GM23338 (cell line): ENCODE measurements around the gene DUSP1. TPM values are rescaled to one million over a fixed set of nuclear protein-coding genes. Genes with fewer than 3 reads are reported as not detected.

Source experiments
- ATAC-seq: fragments of 200-7000 bp; cut with Tn5 transposase; 3 replicates; pipeline ENCODE4 v1.9.1; 2020
- DNase-seq: peaks from one replicate; pipeline ENCODE4 v3.0.0-alpha.2; 2015; ENCODE audit warnings: low spot score
- H2AFZ ChIP-seq: fragments of 200-600 bp; sonication (generic); 2 replicates; pipeline ENCODE4 v1.8.0; 2016; ENCODE audit warnings: antibody characterized with exemption, mild to moderate bottlenecking, moderate library complexity
- H3F3A ChIP-seq: fragments of 200-600 bp; sonication (generic); replicated peaks from 2 replicates; pipeline ENCODE4 v1.8.0; 2017; ENCODE audit warnings: antibody characterized with exemption, mixed run types, low read depth
- H3K27ac ChIP-seq: fragments of 200-600 bp; sonication (generic); 2 replicates; pipeline ENCODE4 v1.6.1; 2016; ENCODE audit warnings: low read depth
- H3K27me3 ChIP-seq: fragments of 200-600 bp; sonication (generic); 2 replicates; pipeline ENCODE4 v1.8.0; 2016; ENCODE audit warnings: mild to moderate bottlenecking, mixed run types, moderate library complexity; ENCODE audit not compliant: insufficient read depth
- H3K36me3 ChIP-seq: fragments of 200-600 bp; sonication (generic); 2 replicates; pipeline ENCODE4 v1.8.0; 2016; ENCODE audit warnings: mild to moderate bottlenecking; ENCODE audit not compliant: insufficient read depth
- H3K4me1 ChIP-seq: fragments of 200-600 bp; sonication (generic); 2 replicates; pipeline ENCODE4 v1.8.0; 2016; ENCODE audit warnings: mild to moderate bottlenecking, moderate library complexity; ENCODE audit not compliant: insufficient read depth
- H3K4me2 ChIP-seq: fragments of 200-600 bp; sonication (generic); 2 replicates; pipeline ENCODE4 v1.7.1; 2017; ENCODE audit warnings: mixed run types
- H3K4me3 ChIP-seq: fragments of 200-600 bp; sonication (generic); 2 replicates; pipeline ENCODE4 v1.6.1; 2016; ENCODE audit warnings: mixed run types
- H3K79me2 ChIP-seq: fragments of 200-600 bp; sonication (generic); replicated peaks from 2 replicates; pipeline ENCODE4 v1.8.0; 2017; ENCODE audit warnings: mild to moderate bottlenecking; ENCODE audit not compliant: insufficient read depth
- H3K9me2 ChIP-seq: fragments of 200-600 bp; sonication (generic); 2 replicates; pipeline ENCODE4 v1.8.0; 2017; ENCODE audit not compliant: insufficient read depth
- H4K20me1 ChIP-seq: fragments of 200-600 bp; sonication (generic); replicated peaks from 2 replicates; pipeline ENCODE4 v1.8.0; 2017; ENCODE audit warnings: mild to moderate bottlenecking; ENCODE audit not compliant: insufficient read depth
- H3K27ac Mint-ChIP-seq: 2 replicates; pipeline ENCODE4 v1.8.0; 2020; ENCODE audit warnings: inconsistent platforms, mild to moderate bottlenecking, moderate library complexity, mixed read lengths
- H3K27me3 Mint-ChIP-seq: 3 replicates; pipeline ENCODE4 v1.8.0; 2022; ENCODE audit warnings: low read depth, mild to moderate bottlenecking, moderate library complexity, mixed read lengths, inconsistent platforms; ENCODE audit not compliant: insufficient read depth, poor library complexity
- H3K36me3 Mint-ChIP-seq: 3 replicates; pipeline ENCODE4 v1.8.0; 2021; ENCODE audit warnings: low read depth, mild to moderate bottlenecking, inconsistent platforms, moderate library complexity, mixed read lengths
- H3K4me1 Mint-ChIP-seq: 3 replicates; pipeline ENCODE4 v1.8.0; 2020; ENCODE audit warnings: mild to moderate bottlenecking, inconsistent platforms, mixed read lengths
- H3K4me3 Mint-ChIP-seq: 3 replicates; pipeline ENCODE4 v1.8.0; 2021; ENCODE audit warnings: moderate library complexity, mild to moderate bottlenecking, inconsistent platforms, mixed read lengths
- H3K9me3 Mint-ChIP-seq: 3 replicates; pipeline ENCODE4 v1.8.0; 2020; ENCODE audit warnings: moderate library complexity, mild to moderate bottlenecking, inconsistent platforms, mixed read lengths
- CREB1 ChIP-seq: fragments of 250-450 bp; sonication (Bioruptor Pico); IDR thresholded peaks from 2 replicates; pipeline ENCODE4 v1.5.0; 2020; ENCODE audit warnings: low read depth, mild to moderate bottlenecking, moderate library complexity
- EZH2 ChIP-seq: fragments of 200-600 bp; sonication (generic); IDR thresholded peaks from one replicate; pipeline ENCODE4 v1.8.0; 2017; ENCODE audit warnings: antibody characterized with exemption, mild to moderate bottlenecking, low read depth; ENCODE audit not compliant: unreplicated experiment
- JUNB ChIP-seq: IDR thresholded peaks from one replicate; pipeline ENCODE4 v1.6.1; 2016; ENCODE audit warnings: antibody characterized with exemption; ENCODE audit not compliant: unreplicated experiment
- ZNF114 ChIP-seq: fragments of 250-450 bp; sonication (Bioruptor Pico); IDR thresholded peaks from 2 replicates; pipeline ENCODE4 v1.5.0; 2020; ENCODE audit warnings: mild to moderate bottlenecking, moderate library complexity
- ZNF331 ChIP-seq: fragments of 250-450 bp; sonication (Bioruptor Pico); IDR thresholded peaks from 2 replicates; pipeline ENCODE4 v1.5.0; 2020; ENCODE audit warnings: low read depth, mild to moderate bottlenecking, moderate library complexity
- polyA plus RNA-seq: library from polyadenylated mRNA; unstranded; fragments of >200 nt; fragmentation: Nextera tagmentation; extraction: Ambion mirVana; gene quantifications from 2 replicates; pipeline ENCODE4 v1.2.1, GENCODE V29; 2016
- total RNA-seq: library from RNA; depleted of rRNA; stranded (reverse); fragments of >200 nt; shearing (Covaris generic); gene quantifications from 2 replicates; pipeline ENCODE4 v1.2.3, GENCODE V29; 2014
- TF ChIP-seq, protein P1 (sequence below): fragments of 250-450 bp; sonication (Bioruptor Pico); IDR thresholded peaks from 2 replicates; pipeline ENCODE4 v1.5.0; 2020; ENCODE audit warnings: mild to moderate bottlenecking, moderate library complexity

Gene DUSP1
- total and polyA plus RNA-seq, 2 experiments from 2014 or later = 9.7 to 17.2 TPM

- TF ChIP-seq, protein P1, sequence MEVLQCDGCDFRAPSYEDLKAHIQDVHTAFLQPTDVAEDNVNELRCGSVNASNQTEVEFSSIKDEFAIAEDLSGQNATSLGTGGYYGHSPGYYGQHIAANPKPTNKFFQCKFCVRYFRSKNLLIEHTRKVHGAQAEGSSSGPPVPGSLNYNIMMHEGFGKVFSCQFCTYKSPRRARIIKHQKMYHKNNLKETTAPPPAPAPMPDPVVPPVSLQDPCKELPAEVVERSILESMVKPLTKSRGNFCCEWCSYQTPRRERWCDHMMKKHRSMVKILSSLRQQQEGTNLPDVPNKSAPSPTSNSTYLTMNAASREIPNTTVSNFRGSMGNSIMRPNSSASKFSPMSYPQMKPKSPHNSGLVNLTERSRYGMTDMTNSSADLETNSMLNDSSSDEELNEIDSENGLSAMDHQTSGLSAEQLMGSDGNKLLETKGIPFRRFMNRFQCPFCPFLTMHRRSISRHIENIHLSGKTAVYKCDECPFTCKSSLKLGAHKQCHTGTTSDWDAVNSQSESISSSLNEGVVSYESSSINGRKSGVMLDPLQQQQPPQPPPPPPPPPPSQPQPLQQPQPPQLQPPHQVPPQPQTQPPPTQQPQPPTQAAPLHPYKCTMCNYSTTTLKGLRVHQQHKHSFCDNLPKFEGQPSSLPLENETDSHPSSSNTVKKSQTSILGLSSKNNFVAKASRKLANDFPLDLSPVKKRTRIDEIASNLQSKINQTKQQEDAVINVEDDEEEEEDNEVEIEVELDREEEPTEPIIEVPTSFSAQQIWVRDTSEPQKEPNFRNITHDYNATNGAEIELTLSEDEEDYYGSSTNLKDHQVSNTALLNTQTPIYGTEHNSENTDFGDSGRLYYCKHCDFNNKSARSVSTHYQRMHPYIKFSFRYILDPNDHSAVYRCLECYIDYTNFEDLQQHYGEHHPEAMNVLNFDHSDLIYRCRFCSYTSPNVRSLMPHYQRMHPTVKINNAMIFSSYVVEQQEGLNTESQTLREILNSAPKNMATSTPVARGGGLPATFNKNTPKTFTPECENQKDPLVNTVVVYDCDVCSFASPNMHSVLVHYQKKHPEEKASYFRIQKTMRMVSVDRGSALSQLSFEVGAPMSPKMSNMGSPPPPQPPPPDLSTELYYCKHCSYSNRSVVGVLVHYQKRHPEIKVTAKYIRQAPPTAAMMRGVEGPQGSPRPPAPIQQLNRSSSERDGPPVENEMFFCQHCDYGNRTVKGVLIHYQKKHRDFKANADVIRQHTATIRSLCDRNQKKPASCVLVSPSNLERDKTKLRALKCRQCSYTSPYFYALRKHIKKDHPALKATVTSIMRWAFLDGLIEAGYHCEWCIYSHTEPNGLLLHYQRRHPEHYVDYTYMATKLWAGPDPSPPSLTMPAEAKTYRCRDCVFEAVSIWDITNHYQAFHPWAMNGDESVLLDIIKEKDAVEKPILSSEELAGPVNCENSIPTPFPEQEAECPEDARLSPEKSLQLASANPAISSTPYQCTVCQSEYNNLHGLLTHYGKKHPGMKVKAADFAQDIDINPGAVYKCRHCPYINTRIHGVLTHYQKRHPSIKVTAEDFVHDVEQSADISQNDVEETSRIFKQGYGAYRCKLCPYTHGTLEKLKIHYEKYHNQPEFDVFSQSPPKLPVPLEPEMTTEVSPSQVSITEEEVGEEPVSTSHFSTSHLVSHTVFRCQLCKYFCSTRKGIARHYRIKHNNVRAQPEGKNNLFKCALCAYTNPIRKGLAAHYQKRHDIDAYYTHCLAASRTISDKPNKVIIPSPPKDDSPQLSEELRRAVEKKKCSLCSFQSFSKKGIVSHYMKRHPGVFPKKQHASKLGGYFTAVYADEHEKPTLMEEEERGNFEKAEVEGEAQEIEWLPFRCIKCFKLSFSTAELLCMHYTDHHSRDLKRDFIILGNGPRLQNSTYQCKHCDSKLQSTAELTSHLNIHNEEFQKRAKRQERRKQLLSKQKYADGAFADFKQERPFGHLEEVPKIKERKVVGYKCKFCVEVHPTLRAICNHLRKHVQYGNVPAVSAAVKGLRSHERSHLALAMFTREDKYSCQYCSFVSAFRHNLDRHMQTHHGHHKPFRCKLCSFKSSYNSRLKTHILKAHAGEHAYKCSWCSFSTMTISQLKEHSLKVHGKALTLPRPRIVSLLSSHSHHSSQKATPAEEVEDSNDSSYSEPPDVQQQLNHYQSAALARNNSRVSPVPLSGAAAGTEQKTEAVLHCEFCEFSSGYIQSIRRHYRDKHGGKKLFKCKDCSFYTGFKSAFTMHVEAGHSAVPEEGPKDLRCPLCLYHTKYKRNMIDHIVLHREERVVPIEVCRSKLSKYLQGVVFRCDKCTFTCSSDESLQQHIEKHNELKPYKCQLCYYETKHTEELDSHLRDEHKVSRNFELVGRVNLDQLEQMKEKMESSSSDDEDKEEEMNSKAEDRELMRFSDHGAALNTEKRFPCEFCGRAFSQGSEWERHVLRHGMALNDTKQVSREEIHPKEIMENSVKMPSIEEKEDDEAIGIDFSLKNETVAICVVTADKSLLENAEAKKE (CRISPR knock-in tag) = no peak
- TF ChIP-seq ZNF331 (CRISPR knock-in tag) = no peak
- peak; percentile 83 for TF ChIP-seq CREB1 (CRISPR knock-in tag)
Observed at GRCh38 chr5:172806897-172807672, 36.1 kb upstream of the DUSP1 start (continued).

DNA sequence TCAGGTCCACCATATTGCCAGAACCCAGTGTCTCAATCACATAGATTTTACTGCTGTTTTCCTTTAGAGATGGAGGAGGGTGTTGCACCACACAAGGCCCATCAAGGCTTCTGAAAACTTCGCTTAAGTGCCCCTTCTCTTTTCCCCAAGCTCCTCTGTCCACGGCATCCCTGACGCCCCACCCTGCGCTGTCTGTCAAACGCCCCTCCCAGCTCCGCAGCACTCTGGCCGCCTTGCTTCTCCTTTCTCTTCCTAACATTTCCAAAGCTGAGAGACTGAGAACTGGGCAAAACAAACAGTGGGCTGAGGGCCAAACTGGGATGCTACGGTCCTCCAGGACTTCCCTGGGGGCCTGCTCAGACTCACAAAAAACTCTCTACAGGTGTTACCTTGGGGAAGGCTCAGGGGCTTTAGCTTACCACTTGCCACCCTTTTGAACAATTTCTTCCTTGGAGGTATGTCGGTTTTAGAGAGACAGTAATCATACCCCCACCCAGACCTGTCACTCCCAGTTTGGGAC is 34.8 kb upstream of the DUSP1 start:
- Histone ChIP-seq H3K4me1 (no peaks in the 10 kb centered on the region; the same call in none of the 2 replicates), H3K36me3 (no peaks in the 10 kb centered on the region), H4K20me1 (no peaks in the 10 kb centered on the region), H3K4me3 (no peak overlapping the region), H3K27ac (no peak overlapping the region), H3F3A (no peaks in the 10 kb centered on the region), H3K4me2 (no peak overlapping the region), H3K27me3 (no peaks in the 10 kb centered on the region), H3K79me2 (no peaks in the 10 kb centered on the region), H2AFZ (no peak overlapping the region), H3K9me2 (no peaks in the 10 kb centered on the region)
- DNase-seq (no peak), ATAC-seq (no peak)
- no peak overlapping the region for H3K27ac Mint-ChIP-seq
- peaks cover 9% of the 10 kb centered on the region; the same call in 2 of the 3 replicates for H3K4me1 Mint-ChIP-seq
- peaks cover 2% of the 10 kb centered on the region; the same call in 1 of the 3 replicates for H3K9me3 Mint-ChIP-seq
- no peak overlapping the region for H3K4me3 Mint-ChIP-seq
- H3K27me3 Mint-ChIP-seq = peaks cover 7% of the 10 kb centered on the region
- H3K36me3 Mint-ChIP-seq = no peaks in the 10 kb centered on the region
- TF ChIP-seq ZNF114 (CRISPR knock-in tag) = no peak
- no peak for TF ChIP-seq EZH2
- TF ChIP-seq, protein P1 (CRISPR knock-in tag) = no peak
- TF ChIP-seq JUNB = no peak
- TF ChIP-seq CREB1 (CRISPR knock-in tag) = no peak
- TF ChIP-seq ZNF331 (CRISPR knock-in tag) = no peak
